HG03175 (cell line): Measurements from ENCODE around the gene C9orf72.
"Not testable (repeated sequence)": the region's sequence is repeated elsewhere in the genome, so short reads cannot be mapped to it uniquely, and the experiment has no call there.

Experiments used
- ATAC-seq: cut with Tn5 transposase; IDR thresholded peaks from one replicate; pipeline ENCODE4 v1.9.1; 2021; ENCODE audit warnings: mild to moderate bottlenecking, moderate library complexity; ENCODE audit not compliant: unreplicated experiment

The C9orf72 gene

DNA sequence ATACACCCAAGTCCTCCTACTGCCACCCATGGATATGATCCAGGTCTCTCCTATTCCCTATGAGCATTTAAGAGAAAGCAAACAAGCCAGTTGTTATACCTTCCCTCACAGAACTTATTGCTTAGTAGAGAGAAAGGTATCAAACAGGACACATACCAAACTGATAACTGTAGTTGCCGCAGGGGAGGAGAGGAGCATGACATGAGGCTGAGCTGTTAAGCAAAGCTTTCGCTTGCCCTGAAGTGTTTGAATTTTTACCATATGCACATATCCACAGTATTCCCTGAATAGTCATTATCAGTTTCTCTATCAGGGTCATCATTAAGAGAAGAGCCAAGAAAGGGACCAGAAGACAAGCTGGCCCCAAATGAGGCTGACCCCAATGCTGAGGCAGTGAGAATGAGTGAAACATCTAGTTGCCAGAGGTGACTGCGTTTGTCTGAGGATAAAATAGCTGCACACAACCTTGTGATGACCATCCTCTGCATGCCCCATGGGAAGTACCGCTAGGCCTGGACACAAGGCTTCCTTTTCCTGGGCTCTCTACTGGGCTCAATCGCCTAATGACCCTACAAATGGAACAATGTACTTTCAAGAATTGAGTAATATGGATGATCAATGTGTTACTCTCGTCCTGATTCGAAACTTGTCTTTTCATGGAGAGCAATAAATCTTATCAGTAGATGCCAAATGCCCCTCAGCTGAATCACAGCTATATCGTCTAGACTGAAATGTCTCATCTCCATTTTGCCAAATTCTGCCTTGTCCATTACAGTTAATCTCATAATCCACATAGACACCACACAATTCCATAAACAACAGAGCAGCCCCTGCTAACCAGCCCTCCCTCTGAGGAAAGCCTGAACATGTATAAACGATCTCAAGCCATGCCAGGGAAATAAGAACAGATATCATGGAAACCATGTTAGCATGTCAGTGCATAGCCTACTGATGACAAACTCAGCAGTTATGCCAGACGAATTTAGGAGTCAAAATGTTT lies 53.5 kb downstream of the C9orf72 start:
- no peak for ATAC-seq

DNA sequence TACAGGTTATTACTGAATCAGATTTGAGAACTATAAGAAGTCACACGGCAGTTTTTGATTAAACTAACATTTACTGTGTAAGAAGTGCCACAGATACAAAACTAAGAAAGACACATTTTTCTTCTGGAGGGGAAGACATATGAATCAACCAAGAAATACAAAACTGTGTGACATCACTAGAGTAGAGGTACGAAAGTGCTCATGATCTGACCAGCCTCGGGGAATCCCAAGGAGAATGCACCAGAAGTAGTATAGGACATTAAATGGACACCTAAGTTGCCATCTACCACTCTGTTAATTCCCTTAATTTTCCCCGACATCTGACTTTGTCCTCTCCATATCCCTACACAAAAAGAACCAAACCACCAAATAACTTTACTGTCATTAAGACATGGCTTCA lies 54.5 kb downstream of the C9orf72 start:
- no peak for ATAC-seq

DNA sequence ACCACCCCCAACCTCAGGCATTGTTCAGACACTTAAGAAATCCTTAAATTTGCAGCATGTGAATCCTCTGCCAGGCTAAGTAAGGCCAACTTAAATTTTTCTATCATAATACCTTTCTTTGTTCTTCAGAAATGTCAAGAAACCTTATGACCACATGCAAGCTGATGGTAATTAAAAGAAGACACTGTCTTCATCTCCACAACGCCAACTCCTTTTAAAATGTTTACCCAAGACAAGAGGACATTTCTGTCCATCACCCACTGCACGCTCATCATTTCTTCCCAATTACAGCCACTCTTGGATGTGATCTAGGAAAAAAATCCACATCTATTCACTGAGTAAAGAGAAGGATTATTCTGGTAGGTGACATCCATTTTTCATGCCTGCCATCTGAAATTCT lies 55.3 kb downstream of the C9orf72 start:
- no peak for ATAC-seq

DNA sequence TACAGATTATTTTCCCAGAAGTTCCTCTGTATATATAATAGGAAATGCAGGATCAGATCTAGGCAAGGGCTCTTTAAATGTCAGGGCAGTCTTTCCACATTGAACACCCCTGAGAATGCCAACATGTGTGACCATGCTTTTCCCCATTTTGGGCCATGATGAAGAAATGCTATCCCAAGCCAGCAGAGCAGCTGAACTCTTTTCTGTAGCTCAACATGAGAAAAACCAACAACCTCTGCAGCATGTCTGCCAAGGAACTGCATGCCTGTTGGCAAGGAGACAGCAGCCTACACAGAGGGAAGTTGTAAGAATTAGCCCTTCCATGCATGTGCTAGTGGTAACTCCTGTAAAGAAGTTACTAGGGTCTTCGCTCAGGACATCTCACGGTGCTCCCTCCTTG lies 58.7 kb downstream of the C9orf72 start:
- ATAC-seq: no peak

DNA sequence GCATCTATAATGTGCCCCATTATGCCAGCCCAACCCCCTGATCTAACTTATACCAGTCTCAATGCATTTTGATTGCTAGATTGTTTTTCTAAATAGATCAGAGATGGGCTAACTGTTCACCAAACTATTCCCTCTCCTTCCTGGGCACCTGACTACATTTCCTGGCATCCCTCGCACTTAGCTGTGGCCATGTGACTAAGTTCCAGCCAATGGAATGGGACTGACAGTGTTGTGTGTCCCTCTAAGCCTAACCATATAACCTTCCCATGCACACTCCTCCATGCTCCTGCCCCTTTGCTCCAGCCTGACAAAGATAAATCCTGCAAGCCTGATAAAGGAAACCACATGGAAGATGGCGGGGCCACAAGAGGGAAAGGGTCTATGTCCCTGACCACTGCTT lies 61.5 kb downstream of the C9orf72 start:
- no peak for ATAC-seq

DNA sequence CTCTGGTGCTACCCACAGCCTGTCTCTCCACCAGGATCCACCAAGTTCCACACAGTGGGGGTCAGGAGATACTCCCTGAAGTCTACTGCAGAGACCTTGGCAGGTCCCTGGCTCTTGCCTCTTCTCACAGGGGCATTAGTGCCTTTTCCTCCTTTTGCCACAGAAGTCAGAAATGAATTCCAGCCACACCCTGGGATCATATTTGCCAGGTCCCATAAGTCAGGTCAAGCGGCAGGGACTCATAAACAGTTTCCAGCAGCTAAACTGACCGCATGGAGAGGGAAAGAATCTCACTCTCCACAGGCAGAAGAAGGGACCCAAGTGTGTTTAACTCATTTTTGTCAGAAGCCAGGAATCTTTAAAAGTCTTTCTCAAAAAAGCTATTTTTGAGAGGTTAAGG lies 62.5 kb downstream of the C9orf72 start:
- ATAC-seq: no peak

DNA sequence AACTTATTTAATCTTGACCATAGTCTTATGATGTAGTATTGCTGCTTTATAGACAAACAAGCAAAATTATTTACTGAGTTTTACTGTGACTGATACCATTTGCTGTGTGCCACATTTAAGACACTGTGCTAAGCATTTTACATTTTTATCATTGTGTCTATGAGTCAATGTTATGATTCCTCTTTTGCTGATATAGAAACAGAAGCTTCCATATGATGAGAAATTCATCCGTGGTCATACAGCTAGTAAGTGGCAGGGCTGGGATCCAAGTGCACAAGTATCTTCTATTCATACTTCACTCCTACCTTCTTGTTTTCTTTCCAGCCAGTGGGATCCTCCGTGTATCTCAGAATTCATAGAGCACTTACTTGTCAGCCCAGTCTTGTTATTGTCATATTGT lies 66.3 kb downstream of the C9orf72 start:
- ATAC-seq: no peak

DNA sequence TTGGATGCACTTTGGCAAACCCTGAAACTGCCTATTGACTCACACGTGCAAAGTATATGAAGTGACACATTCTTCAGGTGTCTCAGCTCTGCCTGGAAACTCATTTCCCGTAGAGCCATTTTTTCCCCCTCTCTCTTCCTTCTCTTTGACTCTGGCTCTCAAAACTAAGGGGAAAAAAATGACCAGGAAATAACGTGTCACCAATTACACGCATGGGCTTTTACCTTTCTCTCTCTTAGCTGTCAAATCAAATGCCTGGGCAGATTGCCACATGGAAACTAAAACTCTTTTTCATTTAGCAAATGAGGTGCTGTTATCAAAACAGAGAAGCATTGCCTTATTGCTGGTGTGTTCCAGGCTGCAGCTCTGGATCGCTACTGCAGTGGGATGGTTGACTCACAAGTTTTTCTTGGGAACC lies 67.5 kb downstream of the C9orf72 start:
- no peak for ATAC-seq

DNA sequence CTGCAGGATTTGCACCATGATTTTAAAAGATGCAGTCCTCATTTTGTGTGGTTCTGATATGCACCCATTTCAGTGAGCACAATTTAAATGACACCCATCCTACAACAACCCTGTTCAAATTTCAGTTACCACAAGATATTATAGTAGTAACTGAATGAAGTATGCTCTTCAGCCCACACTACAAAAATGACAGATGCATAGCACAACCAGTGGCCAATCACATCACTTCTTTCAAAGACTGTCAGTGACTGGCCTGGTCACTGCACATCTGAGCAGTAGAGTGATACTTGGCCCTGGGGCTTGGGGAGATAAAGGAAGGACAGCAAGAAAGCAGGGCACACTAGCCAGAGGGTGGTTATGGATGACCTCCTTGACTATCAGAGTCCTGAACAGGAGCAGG lies 69.0 kb downstream of the C9orf72 start:
- no peak for ATAC-seq

DNA sequence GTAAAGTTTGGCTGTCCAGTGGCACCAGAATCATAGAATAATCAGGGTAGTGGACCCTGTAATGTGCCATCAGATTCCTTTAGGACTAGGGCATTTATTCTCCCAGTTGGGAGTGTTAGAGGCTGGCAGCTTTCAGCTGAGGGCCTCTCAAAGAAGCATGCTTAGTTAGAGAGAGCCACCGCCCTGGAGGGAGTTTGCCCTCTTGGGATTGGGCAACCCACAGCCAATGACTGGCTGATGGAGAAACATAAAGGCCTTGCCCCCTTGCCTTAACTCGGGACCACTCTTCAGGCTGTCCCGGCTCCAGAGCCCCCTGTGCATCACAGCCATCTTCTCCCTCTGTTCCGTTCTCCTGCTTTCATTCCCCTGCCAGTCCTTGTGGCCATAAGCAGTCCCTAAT lies 69.7 kb downstream of the C9orf72 start:
- ATAC-seq: no peak

DNA sequence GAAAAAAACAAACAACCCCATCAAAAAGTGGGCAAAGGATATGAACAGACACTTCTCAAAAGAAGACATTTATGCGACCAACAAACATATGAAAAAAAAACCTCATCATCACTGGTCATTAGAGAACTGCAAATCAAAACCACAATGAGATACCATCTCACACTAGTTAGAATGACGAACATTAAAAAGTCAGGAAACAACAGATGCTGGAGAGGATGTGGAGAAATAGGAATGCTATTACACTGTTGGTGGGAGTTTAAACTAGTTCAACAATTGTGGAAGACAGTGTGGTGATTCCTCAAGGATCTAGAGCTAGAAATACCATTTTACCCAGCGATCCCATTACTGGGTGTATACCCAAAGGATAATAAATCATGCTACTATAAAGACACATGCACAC lies 72.4 kb downstream of the C9orf72 start:
- ATAC-seq: not testable (repeated sequence)

DNA sequence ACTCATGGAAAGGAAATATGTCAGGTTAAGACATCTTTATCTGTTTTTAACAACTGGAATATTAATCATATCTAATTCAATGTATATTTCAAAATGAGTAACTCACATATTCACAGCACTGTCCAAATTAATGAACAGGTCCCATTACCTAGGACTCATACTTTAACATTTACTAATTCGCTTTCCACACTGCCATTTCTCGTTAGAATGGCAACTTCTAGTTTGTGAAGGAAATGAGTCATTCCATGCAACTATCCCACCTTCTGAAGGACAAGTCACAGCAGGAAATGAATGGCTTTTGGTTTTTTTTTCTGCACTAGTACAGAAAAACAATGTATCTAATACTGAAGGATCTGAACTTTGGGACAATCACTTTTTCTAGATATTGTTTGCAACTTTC lies 73.8 kb downstream of the C9orf72 start:
- ATAC-seq: peak; percentile 66

DNA sequence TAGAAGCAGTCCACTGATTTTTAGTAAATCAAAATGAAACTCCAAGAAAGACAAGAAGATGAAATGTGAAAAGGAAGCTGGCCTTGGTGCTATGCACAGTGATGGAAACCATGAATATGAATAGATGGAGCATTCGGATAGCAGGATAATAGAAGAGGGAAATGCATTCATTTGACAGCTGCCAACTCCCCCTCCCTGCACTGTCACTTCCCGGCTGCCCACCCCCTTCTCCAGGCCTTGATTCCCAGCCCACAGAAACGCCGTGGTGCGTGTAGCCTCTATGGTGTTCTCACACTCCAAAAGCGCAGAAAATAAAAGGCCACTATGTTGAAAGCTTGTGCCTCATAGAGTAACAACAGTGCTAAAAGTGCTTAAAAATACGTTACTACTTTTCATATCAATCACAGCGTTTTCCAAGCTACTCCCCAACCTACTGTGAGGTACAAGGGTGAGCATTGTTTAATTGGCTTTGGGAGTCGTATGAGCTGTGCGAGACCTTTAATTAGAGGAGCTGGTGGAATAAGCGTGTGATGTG lies 75.3 kb downstream of the C9orf72 start:
- ATAC-seq: no peak
